WI38 (cell line): Measurements from ENCODE around the gene ITGAV.

ENCODE experiments used
- H3K4me3 ChIP-seq: 2 replicates; pipeline ENCODE4 v1.5.1; 2011; ENCODE audit warnings: low read depth, mild to moderate bottlenecking, control low read depth, low read length
- TF ChIP-seq, protein P1 (sequence below): IDR thresholded peaks from 2 replicates; pipeline ENCODE4 v1.5.1; 2012; ENCODE audit warnings: low read depth, mild to moderate bottlenecking, control low read depth, low read length

Gene ITGAV

DNA sequence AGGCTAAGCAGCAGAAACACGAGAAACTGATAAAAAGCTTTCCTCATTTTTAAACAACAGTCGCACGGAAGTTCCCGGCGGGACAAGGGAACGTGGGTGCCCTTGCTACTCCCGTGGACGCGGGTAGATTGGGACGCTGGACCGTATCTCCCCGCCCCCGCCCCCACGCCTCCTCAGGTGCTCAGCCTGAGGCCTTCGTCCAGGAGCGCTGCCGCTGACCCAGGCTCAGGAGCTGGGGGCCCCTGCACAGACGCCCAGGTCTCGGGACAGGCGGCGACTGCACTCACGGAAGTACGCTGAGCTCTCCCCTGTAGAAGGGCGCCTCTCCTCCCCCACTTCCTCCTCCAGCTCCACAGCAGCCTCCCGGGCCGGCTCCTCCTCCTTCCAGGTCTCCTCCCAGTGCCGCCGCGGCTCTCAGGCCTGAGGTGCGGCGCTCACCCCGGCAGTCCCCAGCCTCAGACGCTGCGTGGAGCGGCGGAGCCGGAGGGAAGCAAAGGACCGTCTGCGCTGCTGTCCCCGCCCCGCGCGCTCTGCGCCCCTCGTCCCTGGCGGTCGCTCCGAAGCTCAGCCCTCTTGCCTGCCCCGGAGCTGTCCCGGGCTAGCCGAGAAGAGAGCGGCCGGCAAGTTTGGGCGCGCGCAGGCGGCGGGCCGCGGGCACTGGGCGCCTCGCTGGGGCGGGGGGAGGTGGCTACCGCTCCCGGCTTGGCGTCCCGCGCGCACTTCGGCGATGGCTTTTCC, at the start of gene ITGAV:
Gene ITGAV, plus strand, starts transcription at position 445 of the 738 bp plus-strand sequence. Its CDS starts 283 bp downstream, at position 728.
- H3K4me3 ChIP-seq = peak within 1 kb of the TSS; percentile 96
- TF ChIP-seq, protein P1, sequence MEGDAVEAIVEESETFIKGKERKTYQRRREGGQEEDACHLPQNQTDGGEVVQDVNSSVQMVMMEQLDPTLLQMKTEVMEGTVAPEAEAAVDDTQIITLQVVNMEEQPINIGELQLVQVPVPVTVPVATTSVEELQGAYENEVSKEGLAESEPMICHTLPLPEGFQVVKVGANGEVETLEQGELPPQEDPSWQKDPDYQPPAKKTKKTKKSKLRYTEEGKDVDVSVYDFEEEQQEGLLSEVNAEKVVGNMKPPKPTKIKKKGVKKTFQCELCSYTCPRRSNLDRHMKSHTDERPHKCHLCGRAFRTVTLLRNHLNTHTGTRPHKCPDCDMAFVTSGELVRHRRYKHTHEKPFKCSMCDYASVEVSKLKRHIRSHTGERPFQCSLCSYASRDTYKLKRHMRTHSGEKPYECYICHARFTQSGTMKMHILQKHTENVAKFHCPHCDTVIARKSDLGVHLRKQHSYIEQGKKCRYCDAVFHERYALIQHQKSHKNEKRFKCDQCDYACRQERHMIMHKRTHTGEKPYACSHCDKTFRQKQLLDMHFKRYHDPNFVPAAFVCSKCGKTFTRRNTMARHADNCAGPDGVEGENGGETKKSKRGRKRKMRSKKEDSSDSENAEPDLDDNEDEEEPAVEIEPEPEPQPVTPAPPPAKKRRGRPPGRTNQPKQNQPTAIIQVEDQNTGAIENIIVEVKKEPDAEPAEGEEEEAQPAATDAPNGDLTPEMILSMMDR = no peak

DNA sequence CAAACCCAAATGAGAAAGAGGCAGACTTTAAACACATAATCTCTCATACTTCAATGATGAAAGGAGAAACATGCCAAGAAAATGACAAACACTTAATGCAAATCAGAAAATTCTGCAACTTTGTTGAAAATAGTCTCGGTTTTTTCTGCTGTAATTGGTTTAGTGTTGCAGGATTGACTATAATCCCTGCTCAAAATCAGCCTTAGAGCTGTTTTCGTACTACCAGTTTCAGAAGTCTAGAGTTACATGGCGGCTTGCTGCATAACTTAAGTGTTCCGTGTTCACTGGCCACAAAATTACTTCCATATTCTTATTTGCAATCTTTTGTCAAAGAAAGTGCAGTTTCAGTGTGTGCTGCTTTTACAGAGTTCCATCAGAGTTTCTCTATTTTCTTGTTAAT, 48.9 kb upstream of the ITGAV start:
- no peak overlapping the region for H3K4me3 ChIP-seq
- TF ChIP-seq, protein P1 = no peak

DNA sequence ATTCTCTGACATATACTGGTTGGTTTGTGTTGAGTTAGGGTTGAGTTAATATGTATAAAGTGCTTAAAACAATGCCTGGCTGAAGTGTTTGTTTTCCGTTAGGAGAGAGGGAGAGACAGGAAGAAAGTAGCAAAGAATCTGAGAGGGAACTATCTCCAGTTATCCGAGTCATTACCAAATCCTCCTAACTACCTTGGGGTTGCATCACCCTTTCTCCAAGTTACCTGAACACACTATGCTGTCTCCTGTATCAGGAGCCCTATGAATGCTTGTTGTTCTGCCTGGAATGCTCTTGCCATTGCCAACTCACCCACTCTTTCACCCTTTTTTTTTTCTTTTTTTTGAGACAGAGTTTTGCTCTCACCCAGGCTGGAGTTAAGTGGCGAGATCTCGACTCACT, 47.9 kb upstream of the ITGAV start:
- TF ChIP-seq, protein P1 = no peak
- H3K4me3 ChIP-seq = no peak overlapping the region

DNA sequence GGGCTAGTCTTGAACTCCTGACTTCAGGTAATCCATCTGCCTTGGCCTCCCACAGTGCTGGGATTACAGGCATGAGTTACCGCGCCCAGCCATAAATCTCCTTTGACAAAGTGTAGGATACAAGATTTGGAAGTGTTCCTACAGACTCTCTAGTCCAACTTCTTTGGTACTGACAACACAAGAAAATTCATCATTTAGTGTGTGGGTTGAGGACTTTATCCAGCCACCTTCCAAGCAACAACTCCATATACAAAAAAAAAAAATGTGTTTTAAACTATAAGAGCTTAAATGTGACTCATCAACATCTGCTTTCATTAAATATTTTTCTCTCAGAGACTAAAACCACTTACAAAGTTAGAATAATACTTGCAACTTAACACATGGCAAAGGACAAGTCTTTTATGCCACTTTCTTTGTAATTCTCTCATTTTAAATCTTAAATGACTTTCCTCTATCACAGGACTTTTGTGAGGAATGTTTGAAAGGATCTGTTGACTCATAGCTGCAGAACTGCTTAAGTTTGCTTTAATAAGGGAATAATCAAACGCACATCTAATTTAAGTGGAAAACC, 46.2 kb upstream of the ITGAV start:
- TF ChIP-seq, protein P1 = no peak

DNA sequence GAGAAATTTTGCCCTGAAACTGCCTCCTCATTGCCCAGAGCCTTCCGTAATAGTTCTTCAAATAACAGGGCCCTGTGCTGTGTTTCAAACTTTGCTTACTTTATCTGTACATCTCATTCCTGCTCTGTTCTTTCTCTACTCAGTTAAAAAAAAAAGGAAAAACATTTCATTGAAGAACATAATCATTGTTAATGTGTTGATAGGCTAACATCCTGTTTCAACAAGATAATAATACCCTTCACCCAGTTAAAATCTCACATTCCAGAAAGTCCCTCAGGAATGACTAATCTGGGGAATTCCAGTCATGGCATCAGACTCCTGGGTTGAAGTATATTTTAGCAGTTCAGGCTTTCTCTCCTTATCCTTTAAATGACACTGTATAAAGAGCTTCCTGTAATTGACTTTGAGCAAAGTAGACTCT, 45.6 kb upstream of the ITGAV start:
- TF ChIP-seq, protein P1 = no peak
- peak overlapping the region; percentile 17; the same call in 1 of the 2 replicates for H3K4me3 ChIP-seq

More for the DNA sequence above, 46.2 kb upstream of the ITGAV start:
- H3K4me3 ChIP-seq = peak overlapping the region; percentile 17; the same call in 1 of the 2 replicates

DNA sequence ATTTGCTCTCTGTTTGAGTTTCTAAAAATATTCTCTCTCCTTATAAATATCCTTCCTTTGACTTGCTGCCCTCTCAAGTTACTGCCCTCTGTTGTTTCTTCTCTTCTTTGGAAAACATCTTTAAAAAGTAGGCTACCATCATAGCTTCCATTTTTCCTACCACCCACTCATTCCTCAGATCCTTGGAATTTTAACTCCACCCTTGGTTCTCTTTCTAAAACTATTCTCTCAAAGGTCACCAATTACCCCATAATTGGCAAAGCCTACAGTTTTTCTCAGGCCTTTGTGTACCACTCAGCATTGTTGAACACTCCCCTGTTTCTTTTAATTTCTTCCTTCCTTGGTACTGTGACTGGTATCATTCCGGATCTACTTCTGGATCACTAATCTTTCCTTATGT, 43.0 kb upstream of the ITGAV start:
- TF ChIP-seq, protein P1 = no peak
- H3K4me3 ChIP-seq = no peak overlapping the region

DNA sequence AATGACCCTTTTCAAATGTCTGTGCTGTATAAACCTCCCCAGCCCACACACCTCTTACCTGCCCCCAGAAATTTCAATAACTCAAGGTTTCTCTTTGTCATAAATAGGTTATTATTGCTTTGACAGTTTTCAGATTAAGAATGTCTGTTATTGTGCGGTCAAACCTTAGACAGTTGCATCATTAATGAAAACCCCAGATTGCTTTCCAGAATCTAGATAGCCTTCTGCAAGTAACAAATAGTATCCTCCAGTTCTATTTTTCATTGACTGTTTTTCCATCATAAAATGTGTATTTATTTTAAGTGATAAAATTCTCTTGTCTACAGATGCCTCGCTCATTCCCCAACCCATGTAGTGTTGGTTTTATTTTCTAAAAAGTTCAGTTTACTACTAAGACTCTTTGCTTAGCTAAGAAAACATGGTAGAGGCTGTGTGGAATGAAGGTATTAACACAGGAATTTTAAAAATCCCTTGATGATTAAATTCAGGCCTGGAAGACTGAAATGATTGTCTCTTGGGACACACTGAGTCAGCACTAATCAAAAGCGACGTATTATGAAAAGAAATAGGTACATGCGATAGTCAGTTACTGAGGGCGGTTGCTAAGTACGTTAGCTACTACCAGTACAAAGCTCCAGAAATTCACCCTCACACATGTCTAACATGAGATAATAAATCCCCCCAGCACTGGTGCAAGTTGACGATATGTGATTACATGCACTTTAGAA, 38.4 kb upstream of the ITGAV start:
- TF ChIP-seq, protein P1 = no peak
- no peak overlapping the region for H3K4me3 ChIP-seq
